ENCODE data around the gene GDF11. TPM values are rescaled to one million over a fixed set of nuclear protein-coding genes. Genes with fewer than 3 reads are reported as not detected.

Gene GDF11
- total RNA-seq, 1 donor = 4.7 TPM

DNA sequence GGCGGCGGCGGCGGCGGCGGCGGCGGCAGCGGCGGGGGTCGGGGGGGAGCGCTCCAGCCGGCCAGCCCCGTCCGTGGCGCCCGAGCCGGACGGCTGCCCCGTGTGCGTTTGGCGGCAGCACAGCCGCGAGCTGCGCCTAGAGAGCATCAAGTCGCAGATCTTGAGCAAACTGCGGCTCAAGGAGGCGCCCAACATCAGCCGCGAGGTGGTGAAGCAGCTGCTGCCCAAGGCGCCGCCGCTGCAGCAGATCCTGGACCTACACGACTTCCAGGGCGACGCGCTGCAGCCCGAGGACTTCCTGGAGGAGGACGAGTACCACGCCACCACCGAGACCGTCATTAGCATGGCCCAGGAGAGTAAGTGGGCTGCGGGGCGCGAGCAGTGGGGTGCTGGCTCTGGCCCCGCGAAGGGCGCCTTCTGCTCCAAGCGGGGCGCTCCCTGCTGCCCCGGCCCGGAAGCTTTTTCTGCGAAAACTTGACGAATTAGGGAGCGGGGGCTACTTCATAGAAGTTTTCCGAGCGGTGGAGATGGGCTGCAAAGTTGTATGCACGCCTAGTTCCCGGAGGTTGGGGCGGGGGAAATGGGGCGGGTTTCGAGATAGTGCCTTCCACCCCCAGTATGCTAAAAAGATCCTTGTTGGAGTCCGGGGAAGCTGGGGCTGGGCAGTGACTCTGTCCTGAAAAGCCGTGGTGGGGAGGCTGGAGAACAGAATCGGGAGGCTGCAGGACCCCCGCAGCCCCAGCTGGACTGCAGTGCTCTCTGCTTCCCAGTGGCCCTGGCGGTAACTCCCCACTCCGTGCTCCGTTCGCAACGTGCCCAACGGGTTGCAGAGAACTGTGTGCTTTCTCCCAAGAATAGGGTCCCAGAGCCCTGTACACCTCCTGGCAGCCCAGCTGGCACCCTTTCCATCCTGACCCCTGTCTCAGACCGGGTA is 751 bp downstream of the GDF11 start:
- DNase-seq (ENCODE audit: low read depth) = peak; percentile 59
- peak overlapping the region; percentile 80 for H3K4me3 ChIP-seq (ENCODE audit: low read depth, low read length)

GRCh38 chr12:55744340-55745030 is 1.6 kb downstream of the GDF11 start:
- TF ChIP-seq, protein P1, sequence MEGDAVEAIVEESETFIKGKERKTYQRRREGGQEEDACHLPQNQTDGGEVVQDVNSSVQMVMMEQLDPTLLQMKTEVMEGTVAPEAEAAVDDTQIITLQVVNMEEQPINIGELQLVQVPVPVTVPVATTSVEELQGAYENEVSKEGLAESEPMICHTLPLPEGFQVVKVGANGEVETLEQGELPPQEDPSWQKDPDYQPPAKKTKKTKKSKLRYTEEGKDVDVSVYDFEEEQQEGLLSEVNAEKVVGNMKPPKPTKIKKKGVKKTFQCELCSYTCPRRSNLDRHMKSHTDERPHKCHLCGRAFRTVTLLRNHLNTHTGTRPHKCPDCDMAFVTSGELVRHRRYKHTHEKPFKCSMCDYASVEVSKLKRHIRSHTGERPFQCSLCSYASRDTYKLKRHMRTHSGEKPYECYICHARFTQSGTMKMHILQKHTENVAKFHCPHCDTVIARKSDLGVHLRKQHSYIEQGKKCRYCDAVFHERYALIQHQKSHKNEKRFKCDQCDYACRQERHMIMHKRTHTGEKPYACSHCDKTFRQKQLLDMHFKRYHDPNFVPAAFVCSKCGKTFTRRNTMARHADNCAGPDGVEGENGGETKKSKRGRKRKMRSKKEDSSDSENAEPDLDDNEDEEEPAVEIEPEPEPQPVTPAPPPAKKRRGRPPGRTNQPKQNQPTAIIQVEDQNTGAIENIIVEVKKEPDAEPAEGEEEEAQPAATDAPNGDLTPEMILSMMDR (IDR thresholded peaks at IDR 0.05; ENCODE audit: insufficient read depth, low read length) = no peak
- DNase-seq (ENCODE audit: low read depth) = no peak
- peak overlapping the region; percentile 80 for H3K4me3 ChIP-seq (ENCODE audit: low read depth, low read length)

More for the DNA sequence above, 751 bp downstream of the GDF11 start:
- TF ChIP-seq, protein P1 (IDR thresholded peaks at IDR 0.05; ENCODE audit: insufficient read depth, low read length) = peak; percentile 7

- TF ChIP-seq, protein P1 (IDR thresholded peaks at IDR 0.05; ENCODE audit: insufficient read depth, low read length) = no peak
- peak; percentile 37 for DNase-seq (ENCODE audit: low read depth)
- peak overlapping the region; percentile 46 for H3K4me3 ChIP-seq (ENCODE audit: low read depth, low read length)
Measured at GRCh38 chr12:55745361-55746173, 2.6 kb downstream of the GDF11 start.

DNA sequence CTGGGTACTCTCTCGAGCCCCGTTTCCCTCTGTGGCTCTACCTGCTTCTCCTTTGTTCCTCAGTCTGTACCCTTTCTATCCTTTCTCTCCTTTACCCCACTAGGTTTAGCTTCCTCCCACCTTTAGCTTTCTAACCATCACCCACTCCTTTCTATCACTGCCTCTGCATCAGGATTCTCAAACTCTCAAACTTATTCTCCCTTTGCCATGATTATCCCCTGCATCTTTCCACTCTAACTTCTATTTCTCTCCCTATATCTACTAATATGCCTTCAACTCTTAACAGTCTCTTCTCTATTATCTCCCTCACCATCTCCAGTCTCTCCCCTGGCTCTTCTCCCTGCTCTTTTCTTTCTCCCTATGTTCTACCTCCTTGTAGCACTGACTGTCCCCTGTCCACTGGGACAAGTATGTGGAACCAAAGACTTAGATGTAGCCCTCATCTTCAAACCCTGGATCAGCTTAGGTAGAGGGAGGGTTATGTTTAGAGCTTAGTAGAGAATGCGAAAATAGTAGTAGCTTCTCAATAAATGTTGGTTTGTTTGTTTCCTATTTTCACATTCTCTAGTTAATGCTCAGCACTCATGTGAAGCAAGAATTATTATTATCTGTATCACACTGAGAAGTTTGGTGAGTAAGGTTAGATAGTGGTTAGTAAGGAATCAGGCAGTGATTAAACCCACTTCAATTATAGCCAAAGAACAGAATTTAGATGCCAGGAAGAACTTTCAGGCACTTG is 3.4 kb downstream of the GDF11 start:
- H3K4me3 ChIP-seq (ENCODE audit: low read depth, low read length) = peak overlapping the region; percentile 13
- TF ChIP-seq, protein P1 (IDR thresholded peaks at IDR 0.05; ENCODE audit: insufficient read depth, low read length) = no peak
- peak; percentile 40 for DNase-seq (ENCODE audit: low read depth)

DNA sequence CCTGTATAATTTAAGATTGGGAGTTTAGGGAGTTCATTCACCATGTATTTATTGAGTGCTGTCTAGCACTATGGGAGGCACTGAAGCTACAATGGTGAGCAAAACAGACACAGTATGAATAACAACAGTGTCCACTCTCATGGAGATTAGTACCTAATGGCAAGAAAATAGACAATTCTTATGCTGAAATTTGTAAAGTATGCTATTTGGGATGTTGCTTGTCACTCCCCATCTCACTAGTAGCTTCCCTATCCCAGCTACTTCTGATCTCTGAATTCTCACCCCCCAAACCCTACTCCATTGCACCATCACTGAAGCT is 4.0 kb downstream of the GDF11 start:
- no peak overlapping the region for H3K4me3 ChIP-seq (ENCODE audit: low read depth, low read length)
- TF ChIP-seq, protein P1 (IDR thresholded peaks at IDR 0.05; ENCODE audit: insufficient read depth, low read length) = no peak
- DNase-seq (ENCODE audit: low read depth) = no peak

Measured in fibroblast of the aortic adventitia (primary cell).